Choroid plexus epithelial cell (primary cell): ENCODE data around the gene HDAC9.
"Not testable (repeated sequence)": the region's sequence is repeated elsewhere in the genome, so short reads cannot be mapped to it uniquely, and the experiment has no call there.

ENCODE experiments used
- DNase-seq: peaks from one replicate; pipeline ENCODE4 v3.0.0-alpha.2; 2010; ENCODE audit warnings: low read depth
- H3K4me3 ChIP-seq: 2 replicates; pipeline ENCODE4 v1.5.1; 2011; ENCODE audit warnings: low read depth, mild to moderate bottlenecking, control low read depth, low read length, moderate library complexity
- TF ChIP-seq, protein P1 (sequence below): conservative IDR thresholded peaks from 2 replicates; pipeline ENCODE4 v1.5.1; 2011; ENCODE audit warnings: low read depth, mild to moderate bottlenecking, control low read depth, inconsistent platforms, low read length, moderate library complexity

The HDAC9 gene

DNA sequence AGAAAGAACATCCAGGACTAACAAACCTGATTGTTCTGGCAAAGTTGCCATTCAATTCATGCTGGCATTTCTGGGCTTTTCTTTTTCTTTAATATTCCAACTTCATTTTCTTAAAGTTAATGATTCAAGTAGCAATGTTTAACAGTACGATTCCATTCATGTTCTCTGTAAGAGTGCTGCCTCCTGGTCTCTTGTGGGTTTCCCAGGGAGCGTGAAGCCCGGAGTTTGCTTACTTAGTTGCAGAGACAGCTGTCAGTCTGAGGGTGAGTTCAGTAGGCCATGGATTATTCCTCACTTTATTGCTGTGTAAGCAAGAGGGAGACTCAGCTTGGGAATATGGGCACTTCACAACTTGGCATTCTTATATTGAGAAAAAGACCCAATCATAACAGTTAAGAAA is 479.7 kb downstream of the HDAC9 start:
- TF ChIP-seq, protein P1, sequence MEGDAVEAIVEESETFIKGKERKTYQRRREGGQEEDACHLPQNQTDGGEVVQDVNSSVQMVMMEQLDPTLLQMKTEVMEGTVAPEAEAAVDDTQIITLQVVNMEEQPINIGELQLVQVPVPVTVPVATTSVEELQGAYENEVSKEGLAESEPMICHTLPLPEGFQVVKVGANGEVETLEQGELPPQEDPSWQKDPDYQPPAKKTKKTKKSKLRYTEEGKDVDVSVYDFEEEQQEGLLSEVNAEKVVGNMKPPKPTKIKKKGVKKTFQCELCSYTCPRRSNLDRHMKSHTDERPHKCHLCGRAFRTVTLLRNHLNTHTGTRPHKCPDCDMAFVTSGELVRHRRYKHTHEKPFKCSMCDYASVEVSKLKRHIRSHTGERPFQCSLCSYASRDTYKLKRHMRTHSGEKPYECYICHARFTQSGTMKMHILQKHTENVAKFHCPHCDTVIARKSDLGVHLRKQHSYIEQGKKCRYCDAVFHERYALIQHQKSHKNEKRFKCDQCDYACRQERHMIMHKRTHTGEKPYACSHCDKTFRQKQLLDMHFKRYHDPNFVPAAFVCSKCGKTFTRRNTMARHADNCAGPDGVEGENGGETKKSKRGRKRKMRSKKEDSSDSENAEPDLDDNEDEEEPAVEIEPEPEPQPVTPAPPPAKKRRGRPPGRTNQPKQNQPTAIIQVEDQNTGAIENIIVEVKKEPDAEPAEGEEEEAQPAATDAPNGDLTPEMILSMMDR: no peak
- H3K4me3 ChIP-seq: no peak overlapping the region

DNA sequence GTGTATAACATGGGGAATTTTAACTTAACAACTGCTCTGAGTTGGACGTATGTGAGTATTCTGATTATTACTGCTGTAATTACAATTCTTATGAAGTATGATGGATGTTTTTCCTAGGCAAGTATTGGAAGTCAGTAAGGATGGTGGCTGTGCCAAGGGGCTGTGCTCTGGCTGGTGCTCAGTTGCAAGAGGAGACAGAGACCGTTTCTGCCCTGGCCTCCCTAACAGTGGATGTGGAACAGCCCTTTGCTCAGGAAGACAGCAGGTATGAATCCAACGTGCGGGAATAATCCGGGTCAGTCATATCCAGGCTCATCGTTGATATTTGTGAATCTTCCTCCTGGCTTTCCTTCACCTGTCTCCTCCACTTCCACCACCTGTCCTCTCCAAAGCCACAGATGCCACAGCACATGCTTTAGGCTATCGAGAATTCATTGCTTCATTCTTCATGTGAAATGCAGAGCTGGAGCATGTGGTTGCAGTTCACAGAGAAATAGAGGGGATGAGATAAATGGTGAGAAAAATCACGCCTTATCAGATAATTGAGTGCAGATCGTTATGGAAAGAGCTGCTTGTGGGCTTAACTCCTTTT is 480.2 kb downstream of the HDAC9 start:
- DNase-seq: no peak

More for the DNA sequence above, 479.7 kb downstream of the HDAC9 start:
- DNase-seq: no peak

DNA sequence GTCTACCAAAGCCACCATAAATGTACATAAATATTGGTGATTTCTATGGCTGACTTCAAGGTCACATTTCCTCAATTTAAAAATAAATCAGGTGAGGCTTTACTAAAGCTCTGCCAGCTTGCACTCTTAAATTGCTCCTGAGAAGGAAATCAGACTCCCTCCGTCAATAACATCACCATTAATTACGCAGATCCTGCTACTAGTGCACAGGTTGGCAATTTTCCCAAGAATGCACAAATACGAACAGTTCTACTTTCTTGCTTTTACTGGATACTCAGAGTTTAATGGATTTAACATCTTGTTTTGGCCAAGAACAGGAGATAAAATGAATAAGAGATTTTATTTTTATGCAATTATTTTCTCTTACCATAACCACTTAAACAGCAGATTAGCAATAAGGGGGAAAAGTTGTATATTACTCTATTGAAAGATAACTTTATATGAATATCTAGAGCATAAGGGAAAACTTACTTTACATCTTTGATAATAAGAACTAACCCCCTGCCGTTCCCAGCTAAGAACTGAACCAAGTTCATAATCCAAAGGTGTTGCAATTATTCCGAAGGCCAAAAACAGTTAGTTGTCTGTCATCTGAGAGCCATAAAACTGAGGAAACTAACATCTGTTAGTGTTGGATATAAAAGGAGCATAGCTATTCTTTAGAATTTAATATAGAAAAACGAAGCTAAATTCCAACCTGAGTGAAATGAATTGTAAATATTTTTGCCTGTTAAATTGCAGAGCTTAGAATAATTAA is 481.3 kb downstream of the HDAC9 start:
- H3K4me3 ChIP-seq: no peak overlapping the region
- TF ChIP-seq, protein P1: no peak
- DNase-seq: no peak

More for the DNA sequence above, 480.2 kb downstream of the HDAC9 start:
- no peak overlapping the region for H3K4me3 ChIP-seq
- TF ChIP-seq, protein P1: no peak

DNA sequence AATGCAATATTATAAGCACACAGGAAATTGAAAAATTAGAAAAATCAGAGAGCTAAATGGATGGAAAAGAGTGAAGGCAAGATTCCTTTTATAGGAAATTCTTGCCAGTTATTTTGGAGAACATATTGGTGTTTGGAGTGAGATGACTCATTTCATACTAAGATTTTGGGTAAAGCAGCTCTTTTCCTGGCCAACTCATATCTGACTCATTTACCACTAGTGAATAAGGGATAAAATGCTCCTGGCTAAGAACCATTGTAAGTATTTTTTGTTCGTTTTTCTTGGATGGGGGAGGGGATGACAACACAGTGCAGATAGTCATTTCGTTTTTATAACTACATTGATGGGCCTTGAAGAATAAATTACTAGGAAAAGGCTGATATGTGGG is 482.6 kb downstream of the HDAC9 start:
- peak; percentile 88 for DNase-seq
- TF ChIP-seq, protein P1: no peak
- no peak overlapping the region for H3K4me3 ChIP-seq

DNA sequence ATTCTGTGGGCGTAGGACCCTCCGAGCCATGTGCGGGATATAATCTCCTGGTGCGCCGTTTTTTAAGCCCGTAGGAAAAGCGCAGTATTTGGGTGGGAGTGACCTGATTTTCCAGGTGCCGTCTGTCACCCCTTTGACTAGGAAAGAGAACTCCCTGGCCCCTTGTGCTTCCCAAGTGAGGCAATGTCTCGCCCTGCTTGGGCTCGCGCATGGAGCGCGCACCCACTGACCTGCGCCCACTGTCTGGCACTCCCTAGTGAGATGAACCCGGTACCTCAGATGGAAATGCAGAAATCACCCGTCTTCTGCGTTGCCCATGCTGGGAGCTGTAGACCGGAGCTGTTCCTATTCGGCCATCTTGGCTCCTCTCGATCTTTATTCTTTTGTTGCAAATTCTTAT is 495.2 kb downstream of the HDAC9 start:
- DNase-seq: not testable (repeated sequence)

DNA sequence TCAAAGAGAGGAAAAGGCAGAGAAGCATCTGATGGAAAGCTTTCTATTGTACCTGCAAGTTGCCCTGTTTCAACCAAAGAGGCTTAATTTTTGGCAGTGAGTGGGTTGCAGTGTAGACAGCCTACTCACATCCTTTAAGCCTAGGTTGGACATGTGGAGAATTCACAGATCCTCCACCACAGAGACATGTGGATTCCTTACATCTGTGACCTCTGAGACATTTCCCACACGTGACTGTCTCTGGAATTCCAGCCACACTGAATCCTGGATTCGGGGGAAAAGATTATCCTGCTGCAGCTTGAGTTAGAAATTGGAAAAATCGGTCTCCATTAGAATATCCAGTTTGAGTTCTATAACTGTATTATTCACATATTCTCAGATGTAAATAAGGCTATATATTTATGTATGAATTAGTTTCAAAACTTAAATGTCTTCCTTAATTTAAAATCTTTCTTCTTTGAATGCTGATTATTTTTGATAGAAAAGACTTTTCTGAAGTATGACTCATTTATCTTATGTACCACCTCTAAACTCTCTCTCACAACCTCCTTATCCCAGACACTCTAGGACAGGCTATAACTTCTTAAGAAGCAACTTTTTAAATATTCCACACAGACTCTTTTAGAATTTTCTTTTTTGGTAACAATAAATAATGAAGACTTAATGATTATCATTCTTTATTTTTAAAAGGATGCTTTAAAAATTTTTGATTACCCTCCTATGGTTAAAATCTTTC is 498.6 kb downstream of the HDAC9 start:
- H3K4me3 ChIP-seq: no peak overlapping the region
- TF ChIP-seq, protein P1: no peak
- DNase-seq: no peak

More for the DNA sequence above, 495.2 kb downstream of the HDAC9 start:
- H3K4me3 ChIP-seq: not testable (repeated sequence)

DNA sequence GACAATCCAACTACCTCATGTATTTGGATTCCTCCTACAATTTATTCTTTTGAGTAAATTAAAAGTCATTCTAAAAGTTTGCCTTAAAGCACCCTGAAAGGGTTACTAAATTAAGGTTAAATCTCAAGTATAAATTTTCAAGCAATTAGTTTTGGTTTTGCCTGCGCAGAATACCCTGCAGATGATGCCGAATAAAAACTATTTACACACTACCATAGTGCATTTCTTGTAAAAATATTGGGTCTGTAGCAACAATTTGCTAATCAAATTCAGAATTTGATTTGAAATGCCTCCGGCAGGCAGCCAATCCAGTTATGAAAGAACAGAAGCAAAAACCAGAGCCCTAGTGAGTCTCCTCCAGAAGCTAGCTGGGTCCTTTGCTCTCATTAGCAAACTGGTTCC is 499.7 kb downstream of the HDAC9 start:
- DNase-seq: no peak
- H3K4me3 ChIP-seq: no peak overlapping the region

More for the DNA sequence above, 499.7 kb downstream of the HDAC9 start:
- TF ChIP-seq, protein P1: no peak
